Measurements from ENCODE around the gene CYP3A5.
"Not testable (repeated sequence)": the region's sequence is repeated elsewhere in the genome, so short reads cannot be mapped to it uniquely, and the experiment has no call there.

The CYP3A5 gene

GRCh38 chr7:99642027-99642426 is 37.8 kb downstream of the CYP3A5 start:
- Histone ChIP-seq H3K4me3 (no peak overlapping the region), H3K36me3 (peaks cover 27% of the 10 kb centered on the region), H3K27me3 (no peaks in the 10 kb centered on the region), H4K20me1 (no peaks in the 10 kb centered on the region), H3K9ac (no peak overlapping the region), H3K4me1 (no peaks in the 10 kb centered on the region), H3K4me2 (no peak overlapping the region), H3K9me3 (0 out of 2 replicates have a peak, but pooled peaks cover 13% of the 10 kb centered on the region), H3K27ac (no peak overlapping the region)
- no peak for TF ChIP-seq Cebpa-rat (IDR thresholded peaks at IDR 0.05)

GRCh38 chr7:99639267-99639666 is 40.5 kb downstream of the CYP3A5 start:
- TF ChIP-seq Cebpa-rat (IDR thresholded peaks at IDR 0.05) = no peak
- no peak overlapping the region for H3K4me2 ChIP-seq

GRCh38 chr7:99638731-99639130 is 41.1 kb downstream of the CYP3A5 start:
- Histone ChIP-seq H3K27me3 (no peaks in the 10 kb centered on the region), H3K4me1 (no peaks in the 10 kb centered on the region), H3K36me3 (peaks cover 24% of the 10 kb centered on the region), H3K27ac (no peak overlapping the region), H3K4me3 (no peak overlapping the region), H3K4me2 (no peak overlapping the region), H4K20me1 (peaks cover 2% of the 10 kb centered on the region; the same call in 1 of the 2 replicates), H3K9me3 (no peaks in the 10 kb centered on the region), H3K9ac (no peak overlapping the region)
- TF ChIP-seq Cebpa-rat (IDR thresholded peaks at IDR 0.05) = no peak

More at GRCh38 chr7:99639267-99639666, 40.5 kb downstream of the CYP3A5 start:
- Histone ChIP-seq H3K27me3 (no peaks in the 10 kb centered on the region), H3K4me3 (no peak overlapping the region), H3K9me3 (no peaks in the 10 kb centered on the region), H3K36me3 (peaks cover 21% of the 10 kb centered on the region), H4K20me1 (no peaks in the 10 kb centered on the region), H3K9ac (no peak overlapping the region), H3K4me1 (no peaks in the 10 kb centered on the region), H3K27ac (no peak overlapping the region)

- not testable (repeated sequence) for H3K27ac ChIP-seq, H3K4me3 ChIP-seq, H4K20me1 ChIP-seq, H3K9me3 ChIP-seq, H3K27me3 ChIP-seq, H3K9ac ChIP-seq, H3K4me2 ChIP-seq, H3K4me1 ChIP-seq
- H3K36me3 ChIP-seq = peaks cover 35% of the 10 kb centered on the region
These were observed 42.4 kb downstream of the CYP3A5 start for GRCh38 chr7:99637414-99637813.

- TF ChIP-seq Cebpa-rat (IDR thresholded peaks at IDR 0.05) = no peak
- no peak overlapping the region for H3K27ac ChIP-seq
- peaks cover 80% of the 10 kb centered on the region for H3K36me3 ChIP-seq
These were observed 48.3 kb downstream of the CYP3A5 start for GRCh38 chr7:99631295-99632109.

GRCh38 chr7:99629643-99630042 is 50.2 kb downstream of the CYP3A5 start:
- H3K36me3 ChIP-seq = peaks cover 97% of the 10 kb centered on the region
- H4K20me1 ChIP-seq = peaks cover 73% of the 10 kb centered on the region
- no peak overlapping the region for H3K4me3 ChIP-seq
- no peaks in the 10 kb centered on the region for H3K27me3 ChIP-seq
- H3K27ac ChIP-seq = no peak overlapping the region
- H3K4me1 ChIP-seq = no peaks in the 10 kb centered on the region
- H3K9ac ChIP-seq = no peak overlapping the region
- H3K4me2 ChIP-seq = no peak overlapping the region
- no peak for TF ChIP-seq Cebpa-rat (IDR thresholded peaks at IDR 0.05)
- H3K9me3 ChIP-seq = no peaks in the 10 kb centered on the region

More at GRCh38 chr7:99631295-99632109, 48.3 kb downstream of the CYP3A5 start:
- H3K27me3 ChIP-seq = no peaks in the 10 kb centered on the region
- H3K9ac ChIP-seq = 0 out of 2 replicates have a peak overlapping the region, but pooled peaks have one; percentile 1
- H3K9me3 ChIP-seq = no peaks in the 10 kb centered on the region
- no peaks in the 10 kb centered on the region for H3K4me1 ChIP-seq
- no peak overlapping the region for H3K4me3 ChIP-seq
- H3K4me2 ChIP-seq = no peak overlapping the region
- H4K20me1 ChIP-seq = peaks cover 56% of the 10 kb centered on the region

GRCh38 chr7:99628471-99629465 is 51.0 kb downstream of the CYP3A5 start:
- no peaks in the 10 kb centered on the region for H3K27me3 ChIP-seq
- H3K9me3 ChIP-seq = no peaks in the 10 kb centered on the region
- no peak for TF ChIP-seq Cebpa-rat (IDR thresholded peaks at IDR 0.05)
- H3K4me1 ChIP-seq = no peaks in the 10 kb centered on the region
- H3K4me3 ChIP-seq = no peak overlapping the region
- H3K27ac ChIP-seq = no peak overlapping the region
- peaks cover 80% of the 10 kb centered on the region for H4K20me1 ChIP-seq
- no peak overlapping the region for H3K4me2 ChIP-seq
- H3K36me3 ChIP-seq = peaks cover 97% of the 10 kb centered on the region
- no peak overlapping the region for H3K9ac ChIP-seq

- H4K20me1 ChIP-seq = peaks cover 80% of the 10 kb centered on the region
- H3K27ac ChIP-seq = no peak overlapping the region
- no peaks in the 10 kb centered on the region for H3K4me1 ChIP-seq
- TF ChIP-seq Cebpa-rat (IDR thresholded peaks at IDR 0.05) = no peak
- peaks cover 99% of the 10 kb centered on the region for H3K36me3 ChIP-seq
- no peak overlapping the region for H3K9ac ChIP-seq
- no peaks in the 10 kb centered on the region for H3K27me3 ChIP-seq
- no peak overlapping the region for H3K4me3 ChIP-seq
- no peaks in the 10 kb centered on the region for H3K9me3 ChIP-seq
- H3K4me2 ChIP-seq = no peak overlapping the region
These were observed 52.3 kb downstream of the CYP3A5 start for GRCh38 chr7:99627513-99627912.

GRCh38 chr7:99626661-99627060 is 53.1 kb downstream of the CYP3A5 start:
- no peak for TF ChIP-seq Cebpa-rat (IDR thresholded peaks at IDR 0.05)
- no peak overlapping the region for H3K4me2 ChIP-seq
- no peaks in the 10 kb centered on the region for H3K4me1 ChIP-seq
- no peak overlapping the region for H3K27ac ChIP-seq
- H4K20me1 ChIP-seq = peaks cover 75% of the 10 kb centered on the region
- no peaks in the 10 kb centered on the region for H3K27me3 ChIP-seq
- H3K9ac ChIP-seq = no peak overlapping the region
- peaks cover 100% of the 10 kb centered on the region for H3K36me3 ChIP-seq
- H3K4me3 ChIP-seq = no peak overlapping the region
- no peaks in the 10 kb centered on the region for H3K9me3 ChIP-seq

- no peak overlapping the region for H3K4me3 ChIP-seq
- no peak overlapping the region for H3K4me2 ChIP-seq
- no peaks in the 10 kb centered on the region for H3K4me1 ChIP-seq
- H3K27me3 ChIP-seq = no peaks in the 10 kb centered on the region
- TF ChIP-seq Cebpa-rat (IDR thresholded peaks at IDR 0.05) = no peak
- no peak overlapping the region for H3K9ac ChIP-seq
- no peaks in the 10 kb centered on the region for H3K9me3 ChIP-seq
- H4K20me1 ChIP-seq = peaks cover 77% of the 10 kb centered on the region
- H3K36me3 ChIP-seq = peaks cover 100% of the 10 kb centered on the region
- no peak overlapping the region for H3K27ac ChIP-seq
These were observed 53.8 kb downstream of the CYP3A5 start for GRCh38 chr7:99625961-99626360.

Measured in BLaER1 (cell line).